IMR-90 (cell line): ENCODE measurements around the gene WBP1L. TPM values are rescaled to one million over a fixed set of nuclear protein-coding genes. Genes with fewer than 3 reads are reported as not detected.

Source experiments
- ATAC-seq: fragments of 200-7000 bp; cut with Tn5 transposase; 2 replicates; pipeline ENCODE4 v1.9.1; 2020; ENCODE audit warnings: low read depth, mild to moderate bottlenecking, moderate library complexity
- BruUV-seq: library from RNA; stranded (reverse); fragments of 400-500 nt; replicated peaks from 2 replicates; lab custom pipeline; 2021; lab: Mats Ljungman, UMichigan
- CTCF ChIA-PET: fragments of 300-600 bp; formaldehyde crosslinking; extraction: SDS; loops from one replicate; lab custom pipeline; 2021; ENCODE audit warnings: antibody characterized with exemption; lab: Yijun Ruan, JAX
- POLR2A ChIA-PET: fragments of 300-600 bp; sonication (Branson Sonifier 250); formaldehyde crosslinking; loops from one replicate; lab custom pipeline; 2022; ENCODE audit warnings: antibody characterized with exemption; ENCODE audit not compliant: unreplicated experiment; lab: Charles Lee
- DNase-seq: peaks from one replicate; pipeline ENCODE4 v3.0.0; 2013
- H2AFZ ChIP-seq: replicated peaks from 2 replicates; pipeline ENCODE3; 2013; ENCODE audit warnings: low read length, mild to moderate bottlenecking; ENCODE audit not compliant: poor library complexity
- H2AK5ac ChIP-seq: 2 replicates; pipeline ENCODE4 v1.6.1; 2013; ENCODE audit warnings: low read depth, low read length, inconsistent platforms
- H2AK9ac ChIP-seq: replicated peaks from 2 replicates; pipeline ENCODE3; 2013; ENCODE audit warnings: mild to moderate bottlenecking, low read depth, low read length, moderate library complexity; ENCODE audit not compliant: poor library complexity
- H2BK120ac ChIP-seq: 2 replicates; pipeline ENCODE4 v1.6.1; 2013; ENCODE audit warnings: low read depth, low read length, inconsistent platforms
- H2BK15ac ChIP-seq: 3 replicates; pipeline ENCODE4 v1.6.1; 2013; ENCODE audit warnings: low read depth, low read length, inconsistent platforms
- H2BK20ac ChIP-seq: 2 replicates; pipeline ENCODE4 v1.6.1; 2013; ENCODE audit warnings: low read depth, mild to moderate bottlenecking, inconsistent platforms, low read length, moderate library complexity
- H2BK5ac ChIP-seq: 2 replicates; pipeline ENCODE4 v1.6.1; 2013; ENCODE audit warnings: mild to moderate bottlenecking, low read depth, low read length, inconsistent platforms; ENCODE audit not compliant: poor library complexity, severe bottlenecking
- H3K14ac ChIP-seq: replicated peaks from 2 replicates; pipeline ENCODE4 v1.6.1; 2013; ENCODE audit warnings: low read depth, low read length, inconsistent platforms
- H3K18ac ChIP-seq: 2 replicates; pipeline ENCODE4 v1.6.1; 2013; ENCODE audit warnings: low read depth, low read length, control low read depth
- H3K23ac ChIP-seq: 2 replicates; pipeline ENCODE4 v1.6.1; 2013; ENCODE audit warnings: low read depth, low read length, inconsistent platforms
- H3K27ac ChIP-seq: 2 replicates; pipeline ENCODE4 v1.5.1; 2013; ENCODE audit warnings: mild to moderate bottlenecking, control low read depth, low read length; ENCODE audit not compliant: insufficient read depth
- H3K27me3 ChIP-seq: 2 replicates; pipeline ENCODE4 v1.6.1; 2013; ENCODE audit warnings: low read length; ENCODE audit not compliant: control insufficient read depth, insufficient read depth
- H3K36me3 ChIP-seq: 2 replicates; pipeline ENCODE4 v1.6.1; 2013; ENCODE audit warnings: low read length, mixed read lengths; ENCODE audit not compliant: control insufficient read depth, insufficient read depth
- H3K4ac ChIP-seq: 2 replicates; pipeline ENCODE4 v1.6.1; 2013; ENCODE audit warnings: low read depth, low read length, inconsistent platforms
- H3K4me1 ChIP-seq: 2 replicates; pipeline ENCODE4 v1.6.1; 2013; ENCODE audit warnings: low read length, mixed read lengths; ENCODE audit not compliant: control insufficient read depth, insufficient read depth
- H3K4me2 ChIP-seq: 2 replicates; pipeline ENCODE4 v1.6.1; 2013; ENCODE audit warnings: low read depth, mild to moderate bottlenecking, control low read depth, low read length, moderate library complexity
- H3K4me3 ChIP-seq: 2 replicates; pipeline ENCODE4 v1.5.1; 2013; ENCODE audit warnings: low read depth, mild to moderate bottlenecking, control low read depth, low read length, moderate library complexity; ENCODE audit not compliant: insufficient read depth
- H3K56ac ChIP-seq: 2 replicates; pipeline ENCODE4 v1.6.1; 2013; ENCODE audit warnings: low read length, inconsistent platforms; ENCODE audit not compliant: insufficient read depth; ENCODE audit errors: extremely low read depth
- H3K79me1 ChIP-seq, 2 experiments: 2 replicates each; pipeline ENCODE4 v1.6.1; 2013; ENCODE audit warnings: low read length in 2 of 2, inconsistent platforms in 1 of 2, low read depth in 1 of 2
- H3K9ac ChIP-seq: 2 replicates; pipeline ENCODE4 v1.6.1; 2013; ENCODE audit warnings: low read depth, low read length, control low read depth
- H3K9me1 ChIP-seq: 2 replicates; pipeline ENCODE4 v1.6.1; 2013; ENCODE audit warnings: low read length, inconsistent platforms; ENCODE audit not compliant: insufficient read depth
- H3K9me3 ChIP-seq: 2 replicates; pipeline ENCODE4 v1.6.1; 2013; ENCODE audit warnings: low read length; ENCODE audit not compliant: control insufficient read depth, insufficient read depth
- H4K20me1 ChIP-seq: 2 replicates; pipeline ENCODE4 v1.6.1; 2013; ENCODE audit warnings: low read length, inconsistent platforms; ENCODE audit not compliant: insufficient read depth
- H4K5ac ChIP-seq: 2 replicates; pipeline ENCODE4 v1.6.1; 2013; ENCODE audit warnings: mild to moderate bottlenecking, low read depth, low read length, control low read depth
- H4K8ac ChIP-seq, 2 experiments: 2 replicates each; pipeline ENCODE4 v1.6.1; 2013; ENCODE audit warnings: low read depth in 2 of 2, low read length in 2 of 2, control low read depth in 1 of 2, inconsistent platforms in 1 of 2
- H4K91ac ChIP-seq: 2 replicates; pipeline ENCODE4 v1.6.1; 2013; ENCODE audit warnings: low read depth, low read length, inconsistent platforms; ENCODE audit not compliant: insufficient read depth
- BHLHE40 ChIP-seq: fragments of 150-350 bp; IDR thresholded peaks from 2 replicates; pipeline ENCODE4 v1.6.1; 2016; ENCODE audit warnings: mild to moderate bottlenecking, low read depth, low read length
- CEBPB ChIP-seq: IDR thresholded peaks from 2 replicates; pipeline ENCODE4 v1.6.1; 2012; ENCODE audit warnings: low read depth, low read length, improper control_type of control experiment
- CHD1 ChIP-seq: IDR thresholded peaks from 2 replicates; pipeline ENCODE4 v1.6.1; 2012; ENCODE audit warnings: low read depth, low read length, improper control_type of control experiment
- CTCF ChIP-seq: conservative IDR thresholded peaks from 2 replicates; pipeline ENCODE4 v1.5.1; 2012; ENCODE audit warnings: mild to moderate bottlenecking, low read depth, low read length, improper control_type of control experiment
- ELK1 ChIP-seq: fragments of 150-350 bp; IDR thresholded peaks from 2 replicates; pipeline ENCODE4 v1.6.1; 2016; ENCODE audit warnings: low read depth, mild to moderate bottlenecking, low read length, moderate library complexity, borderline replicate concordance
- FOS ChIP-seq: fragments of 150-350 bp; IDR thresholded peaks from 2 replicates; pipeline ENCODE4 v1.6.1; 2016; ENCODE audit warnings: low read depth, low read length
- MAFK ChIP-seq: IDR thresholded peaks from 2 replicates; pipeline ENCODE4 v1.6.1; 2012; ENCODE audit warnings: low read depth, low read length, improper control_type of control experiment
- MAZ ChIP-seq: IDR thresholded peaks from 2 replicates; pipeline ENCODE4 v1.6.1; 2012; ENCODE audit warnings: low read depth, mild to moderate bottlenecking, low read length, improper control_type of control experiment, moderate library complexity, borderline replicate concordance
- MXI1 ChIP-seq: IDR thresholded peaks from 2 replicates; pipeline ENCODE4 v1.6.1; 2012; ENCODE audit warnings: low read depth, mild to moderate bottlenecking, low read length, moderate library complexity, borderline replicate concordance
- NFE2L2 ChIP-seq: fragments of 150-350 bp; IDR thresholded peaks from 2 replicates; pipeline ENCODE4 v1.6.1; 2016; ENCODE audit warnings: low read depth, mild to moderate bottlenecking, low read length
- POLR2A ChIP-seq: IDR thresholded peaks from 2 replicates; pipeline ENCODE4 v1.6.1; 2012; ENCODE audit warnings: mild to moderate bottlenecking, low read depth, low read length
- RAD21 ChIP-seq: IDR thresholded peaks from 2 replicates; pipeline ENCODE4 v1.6.1; 2012; ENCODE audit warnings: low read length, improper control_type of control experiment
- RCOR1 ChIP-seq: IDR thresholded peaks from 2 replicates; pipeline ENCODE4 v1.6.1; 2012; ENCODE audit warnings: mild to moderate bottlenecking, low read length, improper control_type of control experiment; ENCODE audit not compliant: insufficient replicate concordance
- RFX5 ChIP-seq: IDR thresholded peaks from 2 replicates; pipeline ENCODE4 v1.8.0; 2012; ENCODE audit warnings: low read depth, mild to moderate bottlenecking, low read length, moderate library complexity
- USF2 ChIP-seq: fragments of 150-350 bp; IDR thresholded peaks from 2 replicates; pipeline ENCODE4 v1.6.1; 2017; ENCODE audit warnings: mild to moderate bottlenecking, antibody characterized with exemption, low read length, low read depth
- WGBS, 2 experiments: methylation state at CpG; one replicate each; pipeline versions ENCODE4 v1.1.5 to v1.1.7; 2013; ENCODE audit warnings: missing lambda C conversion rate in 2 of 2; ENCODE audit not compliant: insufficient read length in 1 of 2; ENCODE audit errors: extremely low coverage in 2 of 2; 5-methylcytosine and 5-hydroxymethylcytosine counted together
- dilution Hi-C: fragments of 300-500 bp; cut with HindIII; formaldehyde crosslinking; loops from one replicate; pipeline ENCODE4 v1.14.3; 2018; ENCODE audit warnings: low sequenced_read_pairs; ENCODE audit not compliant: unreplicated experiment
- in situ Hi-C: fragments of 300-500 bp; cut with MboI; formaldehyde crosslinking; loops from 3 replicates; pipeline ENCODE4 v1.14.3; 2019; ENCODE audit warnings: low sequenced_read_pairs, inconsistent platforms, mixed read lengths
- intact Hi-C: fragments of 100-400 bp; cut with micrococcal nuclease; formaldehyde crosslinking; loops from 2 replicates; pipeline ENCODE4 v1.10.0; 2022
- polyA plus RNA-seq, 3 experiments: library from polyadenylated mRNA; depleted of rRNA; stranded (reverse); fragments of >200 nt; gene quantifications; 2 replicates each; pipeline ENCODE4 v1.2.3, GENCODE V29; 2012; ENCODE audit warnings: low replicate concordance in 1 of 3
- total RNA-seq: library from RNA; depleted of rRNA; stranded (reverse); fragments of >200 nt; gene quantifications from 2 replicates; pipeline ENCODE4 v1.2.3, GENCODE V29; 2012

The WBP1L gene
- total and polyA plus RNA-seq, 2 of the 4 experiments (the other 2 are of a cell fraction) = 20.7 to 31.0 TPM

- Histone ChIP-seq H3K36me3 (no peaks in the 10 kb centered on the region), H2AFZ (no peak overlapping the region), H3K4me3 (no peak overlapping the region), H3K4ac (no peak overlapping the region), H3K9me3 (no peaks in the 10 kb centered on the region), H3K4me1 (no peaks in the 10 kb centered on the region), H3K9me1 (no peaks in the 10 kb centered on the region), H3K18ac (no peak overlapping the region), H3K4me2 (no peak overlapping the region), H4K5ac (no peak overlapping the region), H2BK20ac (no peak overlapping the region), H3K79me1 (no peaks in the 10 kb centered on the region), H3K23ac (no peak overlapping the region), H2AK5ac (no peak overlapping the region), H3K56ac (no peak overlapping the region), H2BK15ac (no peak overlapping the region), H2BK120ac (no peak overlapping the region), H3K27me3 (peaks cover 7% of the 10 kb centered on the region), H3K9ac (no peak overlapping the region), H3K14ac (peak overlapping the region; percentile 41; the same call in 1 of the 2 replicates), H4K91ac (no peak overlapping the region), H2BK5ac (no peak overlapping the region), H4K8ac (no peak overlapping the region), H4K20me1 (no peaks in the 10 kb centered on the region), H2AK9ac (no peak overlapping the region), H3K27ac (no peak overlapping the region)
- TF ChIP-seq NFE2L2 (no peak), RCOR1 (no peak), RAD21 (no peak), MAZ (no peak), ELK1 (no peak), CTCF (no peak), CHD1 (no peak), MAFK (no peak), USF2 (no peak), POLR2A (no peak), RFX5 (no peak), BHLHE40 (no peak), FOS (no peak), MXI1 (no peak), CEBPB (no peak)
- WGBS, 2 experiments = 67% methylated on average over 2 of the region's 5 CpGs; no CpG with 5 or more reads in 1 of the 2 experiments
- in situ Hi-C loops (no loop called here), intact Hi-C loops (no loop called here), dilution Hi-C loops (no loop called here)
- DNase-seq (no peak), ATAC-seq (no peak)
- ChIA-PET CTCF (interaction anchor here (0.6 to 1.0 kb wide), 3 partner anchors 8 to 74 kb away, joined by 3 to 4 read pairs (median 3); no protein-coding TSS in a partner anchor), POLR2A (no interaction called here)
- no TSS peak for BruUV-seq
Measured at GRCh38 chr10:102827597-102827975, 83.8 kb downstream of the WBP1L start.
